ENCODE results near the gene GDF10. TPM values are rescaled to one million over a fixed set of nuclear protein-coding genes. Genes with fewer than 3 reads are reported as not detected.

GDF10 gene
- total RNA-seq, 1 experiment from 2014 or later, result 0.20 TPM

GRCh38 chr10:47255033-47255813 lies 44.8 kb upstream of the GDF10 start:
- H3K4me3 Mint-ChIP-seq, result no peak overlapping the region
- H3K4ac ChIP-seq (ENCODE audit: low read depth, low read length), result no peak overlapping the region

More at GRCh38 chr10:47255033-47255813, 44.8 kb upstream of the GDF10 start:
- Mint-ChIP-seq H3K9me3 (no peaks in the 10 kb centered on the region; a peak in 2 of 5 replicates), H3K36me3 (ENCODE audit: insufficient read depth in 1 of 3, low read depth in 3 of 3) (no peaks in the 10 kb centered on the region), H3K4me1 (0 out of 4 replicates have a peak, but pooled peaks cover 0 to 6% of the 10 kb centered on the region in 2 experiments), H3K27me3 (ENCODE audit: low read depth) (peaks cover 2% of the 10 kb centered on the region; the same call in 1 of the 2 replicates), H3K27ac (no peak overlapping the region)
- H3K4me2 ChIP-seq (ENCODE audit: insufficient read depth, insufficient read length, low read length), result no peak overlapping the region
- no peak overlapping the region for H4K91ac ChIP-seq (ENCODE audit: insufficient read length, low read depth, low read length)
- no peak overlapping the region for H4K5ac ChIP-seq (ENCODE audit: insufficient read length, low read depth, low read length)
- no peak overlapping the region for H3K14ac ChIP-seq (ENCODE audit: insufficient read depth, low read length)
- H3K27me3 ChIP-seq (ENCODE audit: insufficient read depth, low read length), result no peaks in the 10 kb centered on the region
- no peaks in the 10 kb centered on the region for H3K79me1 ChIP-seq (ENCODE audit: insufficient read depth, low read depth, low read length, poor library complexity, severe bottlenecking)
- no peak overlapping the region for H3K9ac ChIP-seq (ENCODE audit: extremely low read depth, insufficient read length, low read length)
- no peak for TF ChIP-seq CTCF (conservative IDR thresholded peaks at IDR 0.05)
- WGBS (ENCODE audit: extremely low coverage, insufficient read length, low lambda C conversion rate), result no CpG with 5 or more reads among the region's 10 CpGs
- H4K20me1 ChIP-seq (ENCODE audit: control insufficient read depth, insufficient read depth, insufficient read length), result no peaks in the 10 kb centered on the region
- H3K23me2 ChIP-seq (ENCODE audit: insufficient read length, low read depth, low read length, poor library complexity, severe bottlenecking), result no peaks in the 10 kb centered on the region
- no peak overlapping the region for H2AK5ac ChIP-seq (ENCODE audit: insufficient read length, low read length)
- no peaks in the 10 kb centered on the region for H3K9me3 ChIP-seq (ENCODE audit: control insufficient read depth, low read depth, low read length)
- H2BK12ac ChIP-seq (ENCODE audit: insufficient read length, low read depth, low read length), result no peak overlapping the region
- H3K4me1 ChIP-seq (ENCODE audit: insufficient read depth, low read length), result no peaks in the 10 kb centered on the region
- H3K27ac ChIP-seq (ENCODE audit: insufficient read length, low read depth, low read length), result no peak overlapping the region
- no peak overlapping the region for H2BK15ac ChIP-seq (ENCODE audit: low read depth, low read length)
- no peak overlapping the region for H4K8ac ChIP-seq (replicated peaks; ENCODE audit: insufficient read length, low read depth, low read length)
- no peaks in the 10 kb centered on the region for H3K79me2 ChIP-seq (ENCODE audit: insufficient read depth, low read length)
- no peak overlapping the region for H3T11ph ChIP-seq (ENCODE audit: low read length)
- no peak overlapping the region for H2AFZ ChIP-seq (ENCODE audit: low read length)
- H3K18ac ChIP-seq (ENCODE audit: insufficient read length, low read depth, low read length), result no peak overlapping the region
- no peak overlapping the region for H2BK120ac ChIP-seq (ENCODE audit: low read depth, low read length, poor library complexity, severe bottlenecking)
- H2BK20ac ChIP-seq (ENCODE audit: low read depth, low read length, poor library complexity, severe bottlenecking), result no peak overlapping the region
- H3K56ac ChIP-seq (ENCODE audit: insufficient read length, low read depth, low read length), result no peak overlapping the region
- peak; percentile 14 for DNase-seq
- no peak overlapping the region for H3K23ac ChIP-seq (ENCODE audit: insufficient read length, low read depth, low read length)
- H2BK5ac ChIP-seq (ENCODE audit: insufficient read length, low read length), result no peak overlapping the region
